A549 (cell line): Measurements from ENCODE around the gene TSTD1. TPM values are rescaled to one million over a fixed set of nuclear protein-coding genes. Genes with fewer than 3 reads are reported as not detected.
A peak's percentile ranks its signal among the peaks of the same experiment; 100 is the strongest.

Source experiments
- ATAC-seq, 2 experiments: fragments of 200-7000 bp in 1 of 2; fragments of >200 bp in 1 of 2; cut with Nextera tagmentation in 1 of 2; cut with Tn5 transposase in 1 of 2; 3 replicates each; pipeline versions ENCODE4 v1.8.0 to v1.9.1; 2018 to 2020; ENCODE audit warnings: mild to moderate bottlenecking in 1 of 2, moderate library complexity in 1 of 2
- CTCF ChIA-PET: fragments of 300-600 bp; sonication (Branson Sonifier 250); formaldehyde crosslinking; extraction: SDS; loops from one replicate; lab custom pipeline; 2021; ENCODE audit warnings: antibody characterized with exemption, inconsistent platforms; lab: Yijun Ruan, JAX
- POLR2A ChIA-PET: fragments of 350-600 bp; formaldehyde crosslinking; extraction: SDS; loops from one replicate; lab custom pipeline; 2021; ENCODE audit warnings: antibody characterized with exemption, inconsistent platforms; lab: Yijun Ruan, JAX
- DNase-seq, 2 experiments: peaks; one replicate each; pipeline versions ENCODE4 v3.0.0 to v3.0.0-alpha.2; 2011 to 2016; ENCODE audit warnings: low read depth in 1 of 2, low spot score in 1 of 2
- FAIRE-seq: peaks from 2 replicates; lab custom pipeline; 2011; peaks lifted over from hg19 to GRCh38; lab: Jason Lieb, UNC
- H3K27ac ChIP-seq, 2 experiments: fragments of >200 bp; sonication (Bioruptor Twin); formaldehyde crosslinking; 3 replicates each; pipeline ENCODE4 v1.5.1; 2016 to 2017
- H3K4me1 ChIP-seq: fragments of >200 bp; sonication (Bioruptor Twin); formaldehyde crosslinking; 3 replicates; pipeline ENCODE4 v1.6.1; 2016
- H3K4me2 ChIP-seq: fragments of >200 bp; sonication (Bioruptor Twin); formaldehyde crosslinking; 3 replicates; pipeline ENCODE4 v1.6.1; 2016
- H3K4me3 ChIP-seq: fragments of >200 bp; sonication (Bioruptor Twin); formaldehyde crosslinking; 3 replicates; pipeline ENCODE4 v1.5.1; 2016
- H3K9me3 ChIP-seq: fragments of >200 bp; sonication (Bioruptor Twin); formaldehyde crosslinking; 3 replicates; pipeline ENCODE4 v1.6.1; 2016
- BHLHE40 ChIP-seq: IDR thresholded peaks from 2 replicates; pipeline ENCODE4 v1.6.1; 2012; ENCODE audit warnings: low read depth, low read length, inconsistent platforms
- CEBPB ChIP-seq, 2 experiments: fragments of >200 bp in 1 of 2; sonication (Bioruptor Twin) in 1 of 2; formaldehyde crosslinking in 1 of 2; IDR thresholded peaks; 2 replicates each; pipeline ENCODE4 v1.6.1; 2012 to 2016
- FOSL2 ChIP-seq, 2 experiments: fragments of 450-650 bp in 1 of 2; fragments of >200 bp in 1 of 2; sonication (Bioruptor Twin) in 1 of 2; formaldehyde crosslinking; IDR thresholded peaks; 2 replicates each; pipeline versions ENCODE4 v1.5.0 to v1.6.1; 2016 to 2020; ENCODE audit warnings: mild to moderate bottlenecking in 1 of 2, moderate library complexity in 1 of 2
- JUNB ChIP-seq: fragments of >200 bp; sonication (Bioruptor Twin); formaldehyde crosslinking; IDR thresholded peaks from 2 replicates; pipeline ENCODE4 v1.6.1; 2016
- POLR2A ChIP-seq: IDR thresholded peaks from 2 replicates; pipeline ENCODE4 v1.6.1; 2012; ENCODE audit warnings: mild to moderate bottlenecking, low read length
- RAD21 ChIP-seq, 2 experiments: fragments of >200 bp in 1 of 2; sonication (Bioruptor Twin) in 1 of 2; formaldehyde crosslinking in 1 of 2; IDR thresholded peaks in 1 of 2; conservative IDR thresholded peaks in 1 of 2; 2 replicates in 1 of 2; 3 replicates in 1 of 2; pipeline ENCODE4 v1.6.1; 2012 to 2018; ENCODE audit warnings: inconsistent platforms in 1 of 2
- SMC3 ChIP-seq: fragments of >200 bp; sonication (Bioruptor Twin); formaldehyde crosslinking; IDR thresholded peaks from 3 replicates; pipeline ENCODE4 v1.6.1; 2018; ENCODE audit warnings: inconsistent platforms
- TFCP2L1 ChIP-seq: fragments of 250-450 bp; sonication (Bioruptor Pico); IDR thresholded peaks from 2 replicates; pipeline ENCODE4 v1.5.0; 2021; ENCODE audit warnings: mild to moderate bottlenecking
- WGBS: methylation state at CpG from one replicate; pipeline ENCODE4 v1.1.6; 2017; ENCODE audit errors: missing lambda C conversion rate; 5-methylcytosine and 5-hydroxymethylcytosine counted together
- polyA plus RNA-seq, 4 experiments: library from polyadenylated mRNA; depleted of rRNA in 3 of 4; stranded (reverse); fragments of >200 nt; fragmentation: RNase III in 1 of 4; extraction: RNeasy Plus Mini Kit Qiagen cat#74134 plus additional on column Dnase treatment in 1 of 4; gene quantifications; 2 replicates in 3 of 4; 3 replicates in 1 of 4; pipeline ENCODE4 v1.2.3, GENCODE V29; 2011 to 2017
- TF ChIP-seq, protein P1 (sequence below): IDR thresholded peaks from 2 replicates; pipeline ENCODE4 v1.6.1; 2012
- TF ChIP-seq, protein P2 (sequence below): fragments of 250-450 bp; sonication (Bioruptor Pico); IDR thresholded peaks from 2 replicates; pipeline ENCODE4 v1.5.0; 2020; ENCODE audit warnings: low read depth, mild to moderate bottlenecking, moderate library complexity
- TF ChIP-seq, protein P3 (sequence below): fragments of >200 bp; sonication (Bioruptor Twin); formaldehyde crosslinking; IDR thresholded peaks from 3 replicates; pipeline ENCODE4 v1.5.1; 2016
- TF ChIP-seq, protein P4 (sequence below): IDR thresholded peaks from 2 replicates; pipeline ENCODE4 v1.6.1; 2012; ENCODE audit warnings: low read depth, borderline replicate concordance

TSTD1 gene
- polyA plus RNA-seq, 2 of the 4 experiments (the other 2 are of a cell fraction) = 0.17 TPM; not detected in 1

DNA sequence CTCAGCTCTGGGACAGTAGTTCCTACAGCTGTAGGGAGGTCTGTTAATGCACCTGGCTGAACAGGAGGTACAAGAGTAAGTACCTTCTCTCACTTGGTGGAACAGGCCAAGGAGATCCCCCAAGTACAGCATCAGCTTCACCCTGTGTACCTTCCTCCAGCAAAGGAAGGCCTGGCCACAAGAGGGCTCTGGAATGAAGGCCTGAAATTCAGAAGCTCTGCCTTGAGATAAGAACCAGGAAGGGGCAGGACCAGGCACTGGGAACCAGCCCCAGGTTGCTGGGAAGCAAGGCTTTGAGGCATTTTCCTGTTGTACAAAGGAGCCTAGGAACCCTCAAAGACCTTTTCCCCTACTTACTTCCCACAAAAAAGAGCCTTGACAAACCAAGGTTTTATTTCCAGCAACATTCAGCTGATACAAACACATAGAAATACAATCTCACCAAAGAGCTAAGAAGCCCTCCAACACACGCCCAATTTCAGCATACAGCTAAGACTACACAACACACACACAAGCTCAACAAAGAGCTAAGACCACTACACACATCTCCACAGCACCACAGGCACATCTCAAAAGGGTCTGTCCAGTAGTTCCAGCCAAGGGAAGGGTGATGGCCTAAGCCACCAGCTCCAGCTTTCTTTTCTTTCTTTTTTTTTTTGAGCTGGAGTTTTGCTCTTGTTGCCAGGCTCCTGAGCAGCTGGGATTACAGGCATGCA lies 41.3 kb downstream of the TSTD1 start:
- H3K4me3 ChIP-seq = no peak overlapping the region
- DNase-seq (peak; percentile 80 to 86), FAIRE-seq (no peak), ATAC-seq (peak; percentile 88 to 92)
- POLR2A ChIA-PET = interaction anchor here (0.5 to 2.7 kb wide), 6 partner anchors 16 to 135 kb away, joined by 4 to 16 read pairs (median 8); partner anchors contain the start of genes DEDD, F11R and USF1
- H3K4me1 ChIP-seq = peaks cover 28% of the 10 kb centered on the region
- H3K4me2 ChIP-seq = no peak overlapping the region
- 94% methylated on average over 1 of the region's 1 CpG for WGBS
- H3K9me3 ChIP-seq = no peaks in the 10 kb centered on the region
- peak overlapping the region; percentile 28 to 77; a peak in 4 of 6 replicates for H3K27ac ChIP-seq
- no peak for TF ChIP-seq CEBPB (IDR thresholded peaks at IDR 0.05)
- TF ChIP-seq RAD21 (conservative IDR thresholded peaks at IDR 0.05 in 1 of 2, IDR thresholded peaks at IDR 0.05 in 1 of 2) = peak; percentile 67 to 69
- no peak for TF ChIP-seq BHLHE40
- TF ChIP-seq, protein P1, sequence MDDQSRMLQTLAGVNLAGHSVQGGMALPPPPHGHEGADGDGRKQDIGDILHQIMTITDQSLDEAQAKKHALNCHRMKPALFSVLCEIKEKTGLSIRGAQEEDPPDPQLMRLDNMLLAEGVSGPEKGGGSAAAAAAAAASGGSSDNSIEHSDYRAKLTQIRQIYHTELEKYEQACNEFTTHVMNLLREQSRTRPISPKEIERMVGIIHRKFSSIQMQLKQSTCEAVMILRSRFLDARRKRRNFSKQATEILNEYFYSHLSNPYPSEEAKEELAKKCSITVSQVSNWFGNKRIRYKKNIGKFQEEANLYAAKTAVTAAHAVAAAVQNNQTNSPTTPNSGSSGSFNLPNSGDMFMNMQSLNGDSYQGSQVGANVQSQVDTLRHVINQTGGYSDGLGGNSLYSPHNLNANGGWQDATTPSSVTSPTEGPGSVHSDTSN = no peak
- TF ChIP-seq, protein P2, sequence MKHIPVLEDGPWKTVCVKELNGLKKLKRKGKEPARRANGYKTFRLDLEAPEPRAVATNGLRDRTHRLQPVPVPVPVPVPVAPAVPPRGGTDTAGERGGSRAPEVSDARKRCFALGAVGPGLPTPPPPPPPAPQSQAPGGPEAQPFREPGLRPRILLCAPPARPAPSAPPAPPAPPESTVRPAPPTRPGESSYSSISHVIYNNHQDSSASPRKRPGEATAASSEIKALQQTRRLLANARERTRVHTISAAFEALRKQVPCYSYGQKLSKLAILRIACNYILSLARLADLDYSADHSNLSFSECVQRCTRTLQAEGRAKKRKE (CRISPR knock-in tag) = no peak
- no peak for TF ChIP-seq TFCP2L1
- TF ChIP-seq, protein P3, sequence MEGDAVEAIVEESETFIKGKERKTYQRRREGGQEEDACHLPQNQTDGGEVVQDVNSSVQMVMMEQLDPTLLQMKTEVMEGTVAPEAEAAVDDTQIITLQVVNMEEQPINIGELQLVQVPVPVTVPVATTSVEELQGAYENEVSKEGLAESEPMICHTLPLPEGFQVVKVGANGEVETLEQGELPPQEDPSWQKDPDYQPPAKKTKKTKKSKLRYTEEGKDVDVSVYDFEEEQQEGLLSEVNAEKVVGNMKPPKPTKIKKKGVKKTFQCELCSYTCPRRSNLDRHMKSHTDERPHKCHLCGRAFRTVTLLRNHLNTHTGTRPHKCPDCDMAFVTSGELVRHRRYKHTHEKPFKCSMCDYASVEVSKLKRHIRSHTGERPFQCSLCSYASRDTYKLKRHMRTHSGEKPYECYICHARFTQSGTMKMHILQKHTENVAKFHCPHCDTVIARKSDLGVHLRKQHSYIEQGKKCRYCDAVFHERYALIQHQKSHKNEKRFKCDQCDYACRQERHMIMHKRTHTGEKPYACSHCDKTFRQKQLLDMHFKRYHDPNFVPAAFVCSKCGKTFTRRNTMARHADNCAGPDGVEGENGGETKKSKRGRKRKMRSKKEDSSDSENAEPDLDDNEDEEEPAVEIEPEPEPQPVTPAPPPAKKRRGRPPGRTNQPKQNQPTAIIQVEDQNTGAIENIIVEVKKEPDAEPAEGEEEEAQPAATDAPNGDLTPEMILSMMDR = peak; percentile 59
- TF ChIP-seq SMC3 = peak; percentile 78
- TF ChIP-seq, all 56 proteins: peak for 3
- CTCF ChIA-PET = interaction anchor here (0.6 to 11.1 kb wide), 30 partner anchors 8 to 195 kb away, joined by 3 to 176 read pairs (median 4); partner anchors contain the start of genes F11R, KLHDC9, TSTD1 and USF1

DNA sequence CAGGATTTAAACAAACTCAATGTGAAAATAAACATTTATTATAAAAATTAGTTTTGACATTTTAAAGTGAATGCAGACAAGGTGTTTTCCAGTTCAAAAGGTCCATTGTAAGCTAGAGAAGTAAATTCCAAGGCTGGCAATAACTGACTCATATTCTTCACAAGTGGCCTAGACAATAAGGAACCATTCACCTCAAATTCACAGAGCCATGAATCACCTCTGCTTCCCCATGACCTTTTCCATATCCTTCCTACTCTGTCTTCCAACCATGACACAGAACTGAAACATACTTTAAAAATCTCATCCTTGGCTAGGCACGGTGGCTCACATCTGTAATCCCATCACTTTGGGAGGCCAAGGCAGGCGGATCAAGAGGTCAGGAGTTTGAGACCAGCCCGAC lies 42.6 kb downstream of the TSTD1 start:
- no peaks in the 10 kb centered on the region for H3K9me3 ChIP-seq
- 61% methylated on average over 3 of the region's 3 CpGs for WGBS
- FAIRE-seq (no peak), ATAC-seq (peak; percentile 69 to 72; a peak in 5 of 6 replicates), DNase-seq (peak; percentile 30 to 76)
- H3K27ac ChIP-seq = peak overlapping the region; percentile 39 to 77
- POLR2A ChIA-PET = interaction anchor here (2.7 kb wide), 1 partner anchor 25 kb away, joined by 16 read pairs; the partner anchor contains the start of gene F11R
- H3K4me1 ChIP-seq = peaks cover 28% of the 10 kb centered on the region
- TF ChIP-seq POLR2A (no peak), FOSL2 (IDR thresholded peaks at IDR 0.05) (0 out of 2 replicates have a peak, but pooled peaks have one; percentile 30), FOSL2 (CRISPR knock-in tag; IDR thresholded peaks at IDR 0.05) (peak; percentile 78), JUNB (0 out of 2 replicates have a peak, but pooled peaks have one; percentile 23)
- TF ChIP-seq, protein P4, sequence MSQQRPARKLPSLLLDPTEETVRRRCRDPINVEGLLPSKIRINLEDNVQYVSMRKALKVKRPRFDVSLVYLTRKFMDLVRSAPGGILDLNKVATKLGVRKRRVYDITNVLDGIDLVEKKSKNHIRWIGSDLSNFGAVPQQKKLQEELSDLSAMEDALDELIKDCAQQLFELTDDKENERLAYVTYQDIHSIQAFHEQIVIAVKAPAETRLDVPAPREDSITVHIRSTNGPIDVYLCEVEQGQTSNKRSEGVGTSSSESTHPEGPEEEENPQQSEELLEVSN = no peak
- TF ChIP-seq, protein P1 = no peak
- no peak overlapping the region for H3K4me3 ChIP-seq
- H3K4me2 ChIP-seq = peak overlapping the region; percentile 29
- CTCF ChIA-PET = interaction anchor here (1.2 to 11.1 kb wide), 6 partner anchors 17 to 101 kb away, joined by 3 to 176 read pairs (median 8); partner anchors contain the start of genes F11R, KLHDC9 and USF1
